Coronary artery (tissue), 2 donors: ENCODE data around the gene ASB2.

Source experiments
- DNase-seq: peaks from one replicate; pipeline ENCODE4 v3.0.0-alpha.2; 2017; ENCODE audit warnings: low spot score
- H3K27ac ChIP-seq, 2 donors: fragments of 200-600 bp; sonication (generic); one replicate each; pipeline ENCODE4 v1.5.1; 2016 to 2019
- H3K4me3 ChIP-seq: fragments of 200-600 bp; sonication (generic); 2 replicates; pipeline ENCODE4 v1.5.1; 2016; ENCODE audit warnings: mild to moderate bottlenecking, moderate library complexity
- TF ChIP-seq, protein P1 (sequence below): fragments of 200-600 bp; sonication (generic); IDR thresholded peaks from one replicate; pipeline ENCODE4 v1.5.1; 2019; ENCODE audit warnings: antibody characterized with exemption

Gene ASB2

DNA sequence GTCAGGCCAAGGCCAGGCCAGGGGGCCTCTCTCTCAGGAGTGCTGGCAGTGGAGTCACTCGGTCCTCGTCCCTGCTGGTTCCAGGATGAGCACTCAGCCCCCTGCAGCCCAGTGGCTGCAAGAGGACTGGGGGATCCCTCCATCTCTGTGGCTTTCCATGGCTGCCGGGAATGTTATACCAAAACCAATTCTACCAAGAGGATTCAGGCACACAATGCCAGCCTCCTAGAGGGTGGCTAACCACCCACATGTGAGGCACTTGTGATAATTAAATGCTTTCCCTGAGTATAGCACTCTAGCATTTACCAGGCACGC is 21.9 kb downstream of the ASB2 start:
- DNase-seq, result no peak
- no peak overlapping the region for H3K27ac ChIP-seq
- TF ChIP-seq, protein P1, sequence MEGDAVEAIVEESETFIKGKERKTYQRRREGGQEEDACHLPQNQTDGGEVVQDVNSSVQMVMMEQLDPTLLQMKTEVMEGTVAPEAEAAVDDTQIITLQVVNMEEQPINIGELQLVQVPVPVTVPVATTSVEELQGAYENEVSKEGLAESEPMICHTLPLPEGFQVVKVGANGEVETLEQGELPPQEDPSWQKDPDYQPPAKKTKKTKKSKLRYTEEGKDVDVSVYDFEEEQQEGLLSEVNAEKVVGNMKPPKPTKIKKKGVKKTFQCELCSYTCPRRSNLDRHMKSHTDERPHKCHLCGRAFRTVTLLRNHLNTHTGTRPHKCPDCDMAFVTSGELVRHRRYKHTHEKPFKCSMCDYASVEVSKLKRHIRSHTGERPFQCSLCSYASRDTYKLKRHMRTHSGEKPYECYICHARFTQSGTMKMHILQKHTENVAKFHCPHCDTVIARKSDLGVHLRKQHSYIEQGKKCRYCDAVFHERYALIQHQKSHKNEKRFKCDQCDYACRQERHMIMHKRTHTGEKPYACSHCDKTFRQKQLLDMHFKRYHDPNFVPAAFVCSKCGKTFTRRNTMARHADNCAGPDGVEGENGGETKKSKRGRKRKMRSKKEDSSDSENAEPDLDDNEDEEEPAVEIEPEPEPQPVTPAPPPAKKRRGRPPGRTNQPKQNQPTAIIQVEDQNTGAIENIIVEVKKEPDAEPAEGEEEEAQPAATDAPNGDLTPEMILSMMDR, result no peak
- no peak overlapping the region for H3K4me3 ChIP-seq

DNA sequence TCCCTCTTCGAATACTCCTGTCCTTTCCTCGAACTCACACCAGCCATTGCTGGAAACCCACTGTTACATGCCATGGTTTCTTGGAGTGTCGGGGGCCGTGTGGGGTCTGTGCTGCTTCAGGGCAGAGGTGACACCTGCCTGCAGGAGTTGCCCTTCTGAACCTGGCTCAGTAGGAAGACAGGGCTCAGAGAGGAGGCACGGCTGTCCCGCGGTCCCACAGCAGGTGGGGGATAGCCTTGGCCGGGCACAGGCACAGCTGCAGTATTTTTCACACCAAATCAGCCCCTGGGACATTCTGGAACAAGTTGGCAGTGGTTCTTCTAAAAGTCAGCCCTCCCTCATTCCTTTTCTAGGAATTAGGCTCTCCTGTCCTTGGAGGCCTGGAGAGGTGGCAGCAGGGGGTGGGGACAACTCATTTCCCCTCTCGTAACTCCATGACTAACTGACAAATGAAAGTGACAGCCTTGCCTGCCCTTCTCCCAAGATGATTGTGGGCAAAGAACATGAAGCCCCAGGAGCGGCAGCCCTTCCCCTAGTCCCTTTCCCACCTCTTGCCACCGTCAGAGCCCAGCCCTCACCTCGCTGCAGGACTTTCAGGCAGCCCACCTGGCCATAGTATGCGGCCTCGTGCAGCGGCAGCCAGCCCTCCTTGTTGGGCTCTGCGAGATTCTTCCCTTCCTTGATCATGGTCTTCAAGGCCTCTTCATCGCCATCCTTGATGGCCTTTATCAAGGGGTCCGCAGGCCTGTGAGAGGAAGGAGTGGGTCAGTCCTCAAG is 22.4 kb downstream of the ASB2 start:
- TF ChIP-seq, protein P1, result no peak
- Histone ChIP-seq H3K27ac (no peak overlapping the region), H3K4me3 (no peak overlapping the region)
- no peak for DNase-seq

DNA sequence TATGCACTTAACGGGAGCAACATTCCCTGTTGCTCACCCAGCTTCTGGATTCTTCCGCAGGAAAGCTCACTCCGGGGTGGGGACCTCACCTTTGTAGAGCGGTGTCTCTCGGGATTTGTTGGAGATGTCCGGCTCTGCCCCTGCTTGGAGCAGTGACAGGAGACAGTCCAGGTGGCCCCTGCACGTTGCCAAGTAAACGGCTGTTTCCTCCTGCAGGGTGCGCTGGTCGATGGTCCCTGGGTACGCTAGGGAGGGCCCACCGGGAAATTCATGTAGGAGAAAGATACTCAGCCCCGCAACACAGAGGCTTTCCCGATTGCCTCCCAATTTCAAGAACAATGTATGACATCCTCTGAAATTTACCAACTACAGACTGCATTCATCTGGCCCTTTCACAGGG is 23.1 kb downstream of the ASB2 start:
- no peak for DNase-seq
- Histone ChIP-seq H3K27ac (no peak overlapping the region), H3K4me3 (no peak overlapping the region)
- TF ChIP-seq, protein P1, result no peak

DNA sequence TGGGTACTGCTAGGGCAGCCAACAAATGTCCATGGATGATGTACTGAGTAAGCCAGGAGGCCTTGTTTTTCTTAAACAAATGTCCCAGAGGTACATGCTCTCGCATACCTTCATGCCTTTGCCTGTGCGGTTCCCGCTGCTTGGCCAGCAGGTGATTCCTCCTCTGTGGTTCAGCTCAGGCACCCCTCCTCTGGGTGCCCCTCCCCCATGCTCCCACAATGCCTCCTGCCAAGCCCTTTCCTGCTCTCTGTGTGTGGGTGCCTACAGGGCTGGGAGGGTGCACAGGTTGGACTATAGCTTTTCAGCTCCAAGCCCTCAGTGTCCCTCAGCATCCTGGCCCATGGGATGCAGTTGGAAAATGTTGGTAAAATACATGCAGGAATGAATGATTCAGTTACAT is 23.5 kb downstream of the ASB2 start:
- DNase-seq, result no peak
- Histone ChIP-seq H3K27ac (no peak overlapping the region), H3K4me3 (no peak overlapping the region)
- TF ChIP-seq, protein P1, result no peak

DNA sequence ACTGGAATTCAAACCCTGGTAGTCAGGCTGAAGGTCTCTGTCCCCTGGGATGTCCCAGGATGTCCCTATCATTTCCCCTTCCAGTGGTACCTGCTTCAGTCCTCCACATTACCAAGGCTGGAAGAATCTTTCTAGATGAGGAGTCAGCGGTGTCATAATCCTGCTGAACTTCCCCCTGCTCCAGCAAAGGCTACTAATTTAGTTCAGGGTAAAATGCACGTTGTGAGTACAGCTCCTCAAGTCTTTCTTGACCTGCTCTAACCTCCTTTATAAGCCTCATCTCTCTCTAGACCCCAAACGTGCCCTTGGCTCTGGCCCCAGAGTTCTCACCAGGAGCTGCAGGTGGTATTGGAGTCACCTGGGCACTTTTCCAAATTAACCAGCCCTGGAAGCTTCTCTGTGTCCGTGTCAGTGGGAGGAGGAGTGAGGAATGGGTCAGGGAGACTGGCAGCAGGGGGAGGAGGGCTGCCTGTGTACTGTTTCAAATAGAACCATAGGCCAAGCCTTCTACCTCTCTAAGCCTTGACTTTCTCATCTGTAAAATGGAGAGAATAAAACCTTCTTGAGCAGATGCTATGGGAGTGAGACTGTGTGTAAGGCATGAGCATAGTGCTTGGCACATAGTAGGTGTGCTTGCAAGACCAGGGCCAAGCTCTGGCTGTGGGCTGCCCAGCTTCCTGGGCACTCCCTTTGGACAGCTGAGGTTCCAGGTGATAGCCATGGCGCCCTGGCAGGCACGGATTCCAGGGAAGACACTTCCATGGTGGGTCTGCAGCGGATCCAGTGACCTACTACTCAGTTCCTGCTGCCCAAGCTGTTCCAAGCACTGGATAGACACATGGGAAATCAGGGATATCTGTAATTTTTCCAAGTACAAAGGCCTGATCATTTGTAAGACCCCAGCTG is 24.5 kb downstream of the ASB2 start:
- TF ChIP-seq, protein P1, result no peak
- DNase-seq, result no peak
- Histone ChIP-seq H3K4me3 (no peak overlapping the region), H3K27ac (no peak overlapping the region)

DNA sequence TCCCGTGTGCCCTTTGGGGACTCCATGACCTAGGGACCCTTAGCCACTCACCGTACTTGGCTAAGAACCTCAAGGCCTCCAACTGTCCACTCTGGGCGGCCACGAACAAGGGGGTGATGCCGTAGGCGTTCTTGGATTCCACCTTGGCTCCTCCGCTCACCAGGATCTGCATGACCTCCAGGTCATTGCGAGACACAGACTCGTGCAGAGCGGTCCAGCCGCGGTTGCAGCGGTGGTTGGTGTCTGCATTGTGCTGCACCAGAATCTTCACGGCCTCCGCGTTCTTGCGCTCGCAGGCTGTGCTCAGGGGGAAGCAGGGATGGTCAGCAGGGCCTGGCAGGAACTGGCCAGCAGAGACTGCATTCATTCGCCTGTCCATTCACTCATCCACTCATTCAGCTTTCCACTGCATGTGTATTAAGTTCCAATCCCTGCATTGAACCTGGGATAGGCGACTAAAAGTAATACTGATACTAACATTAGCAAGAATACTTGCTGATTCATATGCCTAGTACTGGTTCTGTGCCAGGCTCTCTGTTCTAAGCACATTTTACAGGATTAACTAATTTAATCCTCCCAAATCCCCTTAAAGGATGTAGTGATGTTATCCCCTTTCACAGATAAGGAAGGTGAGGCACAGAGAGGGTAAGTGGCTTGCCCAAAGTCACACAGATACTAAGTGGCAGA is 25.3 kb downstream of the ASB2 start:
- H3K27ac ChIP-seq, result no peak overlapping the region
- no peak for DNase-seq
- no peak overlapping the region for H3K4me3 ChIP-seq
- TF ChIP-seq, protein P1, result no peak
